22Rv1 (cell line): ENCODE measurements around the gene IRF7.

Source experiments
- ZFX ChIP-seq: fragments of 450-650 bp; IDR thresholded peaks from 2 replicates; pipeline ENCODE4 v1.6.1; 2017; ENCODE audit warnings: antibody characterized with exemption, borderline replicate concordance
- TF ChIP-seq, protein P1 (sequence below): fragments of 450-650 bp; IDR thresholded peaks from 2 replicates; pipeline ENCODE4 v1.5.1; 2017; ENCODE audit warnings: mild to moderate bottlenecking

DNA sequence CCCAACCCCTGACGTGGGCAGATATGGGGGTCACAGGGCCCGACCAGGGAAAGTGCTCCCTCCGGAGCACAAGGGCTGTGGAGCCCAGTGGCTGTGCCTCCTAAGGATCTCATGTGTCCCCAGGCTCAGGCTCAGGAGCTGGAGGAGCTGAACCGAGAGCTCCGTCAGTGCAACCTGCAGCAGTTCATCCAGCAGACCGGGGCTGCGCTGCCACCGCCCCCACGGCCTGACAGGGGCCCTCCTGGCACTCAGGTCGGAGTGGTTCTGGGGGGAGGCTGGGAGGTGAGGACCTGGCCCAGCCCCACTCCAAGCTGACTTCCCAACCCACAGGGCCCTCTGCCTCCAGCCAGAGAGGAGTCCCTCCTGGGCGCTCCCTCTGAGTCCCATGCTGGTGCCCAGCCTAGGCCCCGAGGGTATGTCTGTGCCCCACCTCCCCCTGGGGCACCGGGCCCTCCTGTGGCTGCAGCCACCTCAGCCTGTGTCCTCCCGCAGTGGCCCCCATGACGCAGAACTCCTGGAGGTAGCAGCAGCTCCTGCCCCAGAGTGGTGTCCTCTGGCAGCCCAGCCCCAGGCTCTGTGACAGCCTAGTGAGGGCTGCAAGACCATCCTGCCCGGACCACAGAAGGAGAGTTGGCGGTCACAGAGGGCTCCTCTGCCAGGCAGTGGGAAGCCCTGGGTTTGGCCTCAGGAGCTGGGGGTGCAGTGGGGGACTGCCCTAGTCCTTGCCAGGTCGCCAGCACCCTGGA lies 52.5 kb downstream of the IRF7 start:
- TF ChIP-seq, protein P1, sequence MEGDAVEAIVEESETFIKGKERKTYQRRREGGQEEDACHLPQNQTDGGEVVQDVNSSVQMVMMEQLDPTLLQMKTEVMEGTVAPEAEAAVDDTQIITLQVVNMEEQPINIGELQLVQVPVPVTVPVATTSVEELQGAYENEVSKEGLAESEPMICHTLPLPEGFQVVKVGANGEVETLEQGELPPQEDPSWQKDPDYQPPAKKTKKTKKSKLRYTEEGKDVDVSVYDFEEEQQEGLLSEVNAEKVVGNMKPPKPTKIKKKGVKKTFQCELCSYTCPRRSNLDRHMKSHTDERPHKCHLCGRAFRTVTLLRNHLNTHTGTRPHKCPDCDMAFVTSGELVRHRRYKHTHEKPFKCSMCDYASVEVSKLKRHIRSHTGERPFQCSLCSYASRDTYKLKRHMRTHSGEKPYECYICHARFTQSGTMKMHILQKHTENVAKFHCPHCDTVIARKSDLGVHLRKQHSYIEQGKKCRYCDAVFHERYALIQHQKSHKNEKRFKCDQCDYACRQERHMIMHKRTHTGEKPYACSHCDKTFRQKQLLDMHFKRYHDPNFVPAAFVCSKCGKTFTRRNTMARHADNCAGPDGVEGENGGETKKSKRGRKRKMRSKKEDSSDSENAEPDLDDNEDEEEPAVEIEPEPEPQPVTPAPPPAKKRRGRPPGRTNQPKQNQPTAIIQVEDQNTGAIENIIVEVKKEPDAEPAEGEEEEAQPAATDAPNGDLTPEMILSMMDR: no peak
- no peak for TF ChIP-seq ZFX
